Tibial nerve (tissue), 4 donors: ENCODE results near the gene ANAPC4. TPM values are rescaled to one million over a fixed set of nuclear protein-coding genes. Genes with fewer than 3 reads are reported as not detected.
"Not testable (repeated sequence)": the region's sequence is repeated elsewhere in the genome, so short reads cannot be mapped to it uniquely, and the experiment has no call there.

Experiments
- DNase-seq, 2 donors: peaks; one replicate each; pipeline ENCODE4 v3.0.0-alpha.2; 2019; ENCODE audit warnings: low spot score in 2 of 2
- H3K27ac ChIP-seq, 4 donors: fragments of 200-600 bp; sonication (generic) in 3 of 4; one replicate each; pipeline ENCODE4 v1.5.1; 2017 to 2019; ENCODE audit warnings: mild to moderate bottlenecking in 1 of 4
- H3K27me3 ChIP-seq, 2 donors: fragments of 200-600 bp; sonication (generic) in 1 of 2; one replicate each; pipeline versions ENCODE4 v1.5.1 to v1.6.0; 2017 to 2019
- H3K36me3 ChIP-seq, 3 donors: fragments of 200-600 bp; sonication (generic); one replicate each; pipeline ENCODE4 v1.5.1; 2018 to 2019
- H3K4me1 ChIP-seq, 4 donors: fragments of 200-600 bp; sonication (generic) in 3 of 4; one replicate each; pipeline ENCODE4 v1.5.1; 2017 to 2019
- H3K4me3 ChIP-seq, 4 donors: fragments of 200-600 bp; sonication (generic) in 3 of 4; one replicate each; pipeline ENCODE4 v1.5.1; 2017 to 2019; ENCODE audit warnings: mild to moderate bottlenecking in 1 of 4, moderate library complexity in 1 of 4
- H3K9me3 ChIP-seq, 4 donors: fragments of 200-600 bp; sonication (generic) in 3 of 4; one replicate each; pipeline ENCODE4 v1.5.1; 2017 to 2019
- CTCF ChIP-seq, 5 experiments: fragments of 200-600 bp in 3 of 5; fragments of 450-650 bp in 2 of 5; sonication (generic) in 3 of 5; IDR thresholded peaks; one replicate each; pipeline ENCODE4 v1.5.1; 2016 to 2019; ENCODE audit warnings: antibody characterized with exemption in 5 of 5, mild to moderate bottlenecking in 3 of 5, moderate library complexity in 2 of 5
- EP300 ChIP-seq, 2 donors: sonication (generic); formaldehyde crosslinking; IDR thresholded peaks; one replicate each; pipeline ENCODE4 v1.6.1; 2017; ENCODE audit warnings: antibody characterized with exemption in 2 of 2, mild to moderate bottlenecking in 1 of 2
- POLR2A ChIP-seq, 2 donors: fragments of 450-650 bp; IDR thresholded peaks; one replicate each; pipeline ENCODE4 v1.6.1; 2017; ENCODE audit warnings: antibody characterized with exemption in 2 of 2, mild to moderate bottlenecking in 2 of 2, moderate library complexity in 2 of 2
- WGBS, 2 donors: methylation state at CpG; one replicate each; pipeline ENCODE4 v1.1.5; 2018; 5-methylcytosine and 5-hydroxymethylcytosine counted together
- total RNA-seq, 4 donors: library from RNA; depleted of rRNA; stranded (reverse); fragments of >200 nt; gene quantifications; one replicate each; pipeline ENCODE4 v1.1.0, GENCODE V29; 2016

Gene ANAPC4
- total RNA-seq: 10 to 100 TPM; 31.4 to 49.0 (median 37.1) TPM

- Histone ChIP-seq H3K27ac (peak within 1 kb of the TSS; percentile 47 to 90 (median 84)), H3K4me3 (peak within 1 kb of the TSS; percentile 66 to 95 (median 80)), H3K9me3 (no peaks in the 10 kb centered on the region), H3K4me1 (peaks cover 0 to 30% (median 8%) of the 10 kb centered on the region in 4 donors), H3K27me3 (no peaks in the 10 kb centered on the region), H3K36me3 (peaks cover 0 to 9% (median 9%) of the 10 kb centered on the region in 3 donors)
- TF ChIP-seq CTCF (IDR thresholded peaks at IDR 0.05) (peak in 1 of 5 experiments; percentile 35), POLR2A (IDR thresholded peaks at IDR 0.05) (peak; percentile 51 to 60), EP300 (IDR thresholded peaks at IDR 0.05) (peak in 1 of 2 donors; percentile 80)
- DNase-seq: peak; percentile 85 to 91
- WGBS, 2 donors: 0 to 2% methylated on average over 26 to 48 of the region's 74 CpGs
Measured at GRCh38 chr4:25376754-25377571, at the start of gene ANAPC4. ANAPC4 (plus strand) TSS chr4:25377263; CDS start chr4:25377428, 165 bp downstream.

GRCh38 chr4:25328463-25328862, 48.6 kb upstream of the ANAPC4 start:
- peaks cover 0 to 13% (median 0%) of the 10 kb centered on the region in 3 donors for H3K36me3 ChIP-seq
- whole genome bisulfite sequencing, 2 donors: 94 to 98% methylated on average over 3 of the region's 3 CpGs
- not testable (repeated sequence) for H3K4me1 ChIP-seq, DNase-seq, H3K27me3 ChIP-seq, H3K9me3 ChIP-seq, H3K27ac ChIP-seq, H3K4me3 ChIP-seq

DNA sequence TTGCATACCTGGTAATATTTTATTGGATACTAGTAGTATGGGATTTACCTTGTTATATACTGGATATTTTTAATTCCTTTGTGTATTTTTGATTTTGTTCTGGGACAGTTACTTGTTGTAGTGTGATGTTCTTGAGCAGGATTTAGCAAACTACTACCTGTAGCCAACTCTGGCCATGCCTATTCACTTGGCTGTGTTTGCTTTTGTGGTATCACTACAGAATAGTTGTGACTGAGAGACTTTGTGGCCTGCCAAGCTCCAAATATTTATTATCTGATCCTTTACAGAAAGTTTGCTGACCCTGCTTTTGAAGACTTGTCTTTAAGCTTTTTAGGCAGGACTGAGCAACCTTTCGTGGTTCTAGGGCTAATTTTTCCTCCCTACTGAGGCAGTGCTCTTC, 46.7 kb upstream of the ANAPC4 start:
- DNase-seq: no peak
- H3K27me3 ChIP-seq: no peaks in the 10 kb centered on the region
- H3K9me3 ChIP-seq: no peaks in the 10 kb centered on the region
- TF ChIP-seq EP300 (IDR thresholded peaks at IDR 0.05): no peak
- TF ChIP-seq CTCF (IDR thresholded peaks at IDR 0.05): no peak
- TF ChIP-seq POLR2A (IDR thresholded peaks at IDR 0.05): no peak
- no peaks in the 10 kb centered on the region for H3K4me1 ChIP-seq
- no peak overlapping the region for H3K4me3 ChIP-seq
- no peak overlapping the region for H3K27ac ChIP-seq
- peaks cover 0 to 26% (median 0%) of the 10 kb centered on the region in 3 donors for H3K36me3 ChIP-seq
- 93 to 100% methylated on average over 1 of the region's 1 CpG for WGBS, 2 donors

DNA sequence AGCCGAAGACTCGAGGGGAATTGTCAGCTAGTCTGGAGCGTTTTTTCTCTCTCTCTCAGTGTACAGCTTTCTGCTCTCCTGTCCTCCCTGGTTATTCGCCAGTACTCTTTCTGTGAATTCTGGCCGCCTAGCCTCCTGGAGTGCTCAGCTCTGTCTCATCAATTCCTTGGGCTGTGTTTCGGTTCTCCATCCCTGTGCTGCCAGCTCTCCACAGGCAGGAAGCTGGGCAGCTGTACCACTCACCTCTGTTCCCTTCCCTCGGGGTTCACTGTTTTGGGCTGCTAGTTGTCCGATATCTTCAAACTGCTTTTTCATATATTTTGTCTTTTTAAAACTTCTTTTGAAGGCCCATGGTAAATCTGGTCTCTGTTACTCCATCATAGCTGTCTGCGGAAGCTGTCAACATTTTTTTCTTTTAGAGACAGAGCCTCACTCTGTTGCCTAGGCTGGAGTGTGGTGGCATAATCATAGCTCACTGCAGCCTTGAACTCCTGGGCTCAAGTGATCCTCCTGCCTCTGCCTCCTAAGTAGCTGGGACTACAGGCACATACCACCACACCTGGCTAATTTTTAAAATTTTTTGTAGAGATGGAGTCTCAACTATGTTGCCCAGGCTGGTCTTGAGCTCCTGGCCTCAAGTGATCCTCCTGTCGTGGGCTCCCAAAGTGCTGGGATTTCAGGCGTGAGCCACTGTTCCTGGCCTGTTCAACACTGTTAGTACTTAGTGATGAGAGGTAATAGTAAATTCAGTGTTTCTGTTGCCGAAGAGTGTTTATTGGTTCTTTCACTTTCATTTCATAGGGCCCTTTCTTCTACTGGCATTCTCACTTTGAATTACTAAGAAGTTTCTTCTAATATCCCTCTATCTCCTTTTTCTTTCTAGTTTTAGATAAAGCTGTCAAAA, 45.9 kb upstream of the ANAPC4 start:
- Histone ChIP-seq H3K27ac (no peak overlapping the region), H3K36me3 (peaks cover 0 to 31% (median 0%) of the 10 kb centered on the region in 3 donors), H3K4me3 (no peak overlapping the region), H3K4me1 (no peaks in the 10 kb centered on the region), H3K27me3 (no peaks in the 10 kb centered on the region), H3K9me3 (no peaks in the 10 kb centered on the region)
- TF ChIP-seq CTCF (IDR thresholded peaks at IDR 0.05): no peak
- TF ChIP-seq POLR2A (IDR thresholded peaks at IDR 0.05): no peak
- no peak for TF ChIP-seq EP300 (IDR thresholded peaks at IDR 0.05)
- WGBS, 2 donors: 86 to 89% methylated on average over 12 of the region's 12 CpGs
- no peak for DNase-seq

DNA sequence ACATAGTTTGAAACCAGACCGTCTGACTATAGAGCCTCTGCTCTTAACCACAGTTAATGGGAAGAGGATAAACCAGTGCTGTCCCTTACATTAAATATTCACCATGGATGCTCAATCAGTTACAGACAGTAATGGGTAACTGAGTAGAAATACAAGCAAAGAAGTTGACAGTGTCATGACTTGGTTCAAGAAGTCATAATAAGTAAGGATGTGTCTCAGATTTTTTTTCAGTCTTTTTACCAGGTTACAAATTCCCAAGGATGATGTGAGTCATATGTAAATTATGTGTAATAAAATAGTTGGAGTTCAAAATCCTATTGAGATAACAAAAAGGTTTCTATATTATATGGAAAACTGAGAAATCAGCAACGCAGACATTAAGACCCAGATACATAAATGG, 33.4 kb upstream of the ANAPC4 start:
- Histone ChIP-seq H3K4me3 (no peak overlapping the region), H3K27ac (no peak overlapping the region), H3K27me3 (no peaks in the 10 kb centered on the region), H3K9me3 (no peaks in the 10 kb centered on the region), H3K36me3 (peaks cover 0 to 12% (median 0%) of the 10 kb centered on the region in 3 donors), H3K4me1 (peaks cover 0 to 9% (median 0%) of the 10 kb centered on the region in 4 donors)
- no peak for TF ChIP-seq EP300 (IDR thresholded peaks at IDR 0.05)
- TF ChIP-seq CTCF (IDR thresholded peaks at IDR 0.05): no peak
- TF ChIP-seq POLR2A (IDR thresholded peaks at IDR 0.05): no peak
- WGBS, 2 donors: 93 to 95% methylated on average over 2 of the region's 2 CpGs
- DNase-seq: no peak
